CD4-positive, alpha-beta T cell treated with Interleukin-6 for 4 hours (primary cell): ENCODE measurements around the gene ACSS1.
A peak's percentile ranks its signal among the peaks of the same experiment; 100 is the strongest.

Source experiments
- DNase-seq: peaks from one replicate; pipeline ENCODE4 v3.0.0-alpha.2; 2020; ENCODE audit warnings: mixed read lengths

Gene ACSS1

DNA sequence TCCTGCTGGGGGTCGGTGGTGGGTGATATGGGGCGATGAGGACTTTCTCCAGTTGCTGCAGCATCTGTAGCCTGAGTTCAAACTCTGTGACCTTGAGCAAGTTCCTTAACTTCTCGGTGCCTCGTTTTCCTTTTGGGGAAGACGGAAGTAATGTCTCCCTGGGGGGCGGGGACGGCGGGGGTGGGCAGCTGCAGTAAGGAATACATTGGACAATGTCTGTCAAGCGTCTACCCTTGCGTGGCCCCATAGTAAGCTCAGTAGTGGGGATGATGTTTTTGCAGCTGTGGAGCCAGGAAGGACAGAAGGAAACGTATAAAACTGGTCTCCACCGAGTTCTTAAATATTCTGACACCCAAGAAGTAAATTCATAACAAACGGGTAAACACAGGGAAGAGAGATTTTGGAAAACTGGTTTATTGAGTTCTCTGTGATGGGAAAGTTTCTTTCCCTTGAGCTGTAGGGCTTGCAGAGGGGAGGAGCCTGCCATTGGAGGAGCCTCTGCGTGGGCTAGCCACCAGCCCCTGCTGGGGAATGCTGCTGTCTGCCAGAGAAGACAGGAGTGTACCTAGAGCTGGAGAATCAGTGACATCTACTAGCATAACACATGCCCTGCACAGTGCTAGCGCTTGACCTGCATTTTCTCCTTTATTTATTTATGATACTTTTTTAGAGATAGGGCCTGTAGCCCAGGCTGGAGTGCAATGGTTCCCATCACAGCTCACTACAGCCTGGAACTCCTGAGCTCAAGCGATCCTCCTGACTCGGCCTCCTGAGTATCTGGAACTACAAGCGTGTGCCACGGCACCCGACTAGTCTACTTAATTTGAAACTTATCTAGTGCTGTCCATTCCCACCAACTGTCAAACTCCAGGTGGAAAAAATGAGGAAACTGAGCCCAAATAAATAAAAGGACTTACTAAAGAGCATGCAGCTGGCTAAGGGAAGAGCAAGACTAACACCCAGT, 1.2 kb upstream of the ACSS1 start:
- DNase-seq = peak; percentile 39

DNA sequence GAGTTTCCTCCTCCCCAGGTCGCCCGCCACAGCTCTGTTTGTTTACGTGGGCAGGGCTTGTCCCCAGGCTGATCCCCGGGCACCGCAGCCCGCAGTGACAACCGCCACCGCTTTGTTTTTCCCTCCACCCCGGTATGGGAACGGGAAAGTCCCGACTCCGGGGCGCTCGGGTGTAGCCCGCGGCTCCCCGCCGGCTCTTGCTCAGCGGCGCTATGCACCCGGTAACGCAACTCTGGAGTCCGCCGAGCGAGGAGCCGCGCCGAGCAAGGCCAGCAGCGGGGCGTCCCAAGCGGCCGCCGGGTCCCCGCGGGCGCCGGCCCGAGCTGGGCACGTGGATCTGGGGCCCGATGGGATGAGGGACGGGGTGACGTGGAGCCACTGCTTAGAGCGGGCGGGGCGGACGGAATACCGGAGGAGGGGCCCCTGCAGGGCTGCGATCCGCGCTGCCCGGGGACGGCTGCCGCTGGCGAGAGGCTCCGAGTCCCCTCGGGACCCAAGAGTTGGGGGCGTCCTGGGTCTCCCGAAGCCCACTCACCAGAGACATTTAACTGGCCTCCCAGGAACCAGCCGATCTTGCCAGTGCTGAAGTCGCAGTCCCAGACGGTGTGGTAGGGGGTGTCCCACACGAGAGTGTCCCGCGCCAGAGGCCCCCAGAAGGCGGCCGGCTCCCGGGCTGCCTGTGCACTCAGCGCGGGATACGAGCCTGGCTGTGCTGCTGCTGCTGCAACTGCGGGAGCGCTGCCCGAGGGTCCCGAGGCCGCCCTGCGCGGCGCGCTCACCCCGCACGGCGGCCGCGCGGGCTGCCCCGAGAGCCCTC, 497 bp downstream of the ACSS1 start:
- DNase-seq = peak; percentile 73

DNA sequence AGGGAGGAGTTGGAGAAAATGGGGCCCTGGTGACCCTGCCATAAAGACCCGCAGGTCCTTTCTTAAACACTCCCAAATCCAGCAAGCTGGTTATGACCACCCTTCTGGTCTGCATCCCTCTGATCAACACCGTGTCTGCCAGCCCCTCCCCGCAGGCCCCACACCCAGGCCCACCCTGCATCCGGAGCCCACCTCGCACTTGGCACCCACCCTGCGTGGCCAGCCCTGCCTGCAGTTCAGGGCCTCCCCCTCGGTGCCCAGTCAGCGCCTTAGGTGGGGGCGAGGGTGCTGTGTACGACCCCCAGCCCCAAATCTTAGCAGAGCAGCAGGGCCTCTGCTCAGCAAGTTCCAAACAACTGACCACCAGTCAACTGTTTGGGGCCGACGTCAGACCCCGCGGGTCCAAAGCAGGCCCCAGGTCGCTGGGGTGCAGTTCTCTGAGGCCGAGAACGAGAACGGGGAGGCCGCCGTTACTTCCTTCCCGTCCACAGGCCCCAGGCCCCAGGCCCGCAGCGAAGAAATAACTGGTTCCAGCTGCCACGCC, 1.2 kb downstream of the ACSS1 start:
- no peak for DNase-seq

DNA sequence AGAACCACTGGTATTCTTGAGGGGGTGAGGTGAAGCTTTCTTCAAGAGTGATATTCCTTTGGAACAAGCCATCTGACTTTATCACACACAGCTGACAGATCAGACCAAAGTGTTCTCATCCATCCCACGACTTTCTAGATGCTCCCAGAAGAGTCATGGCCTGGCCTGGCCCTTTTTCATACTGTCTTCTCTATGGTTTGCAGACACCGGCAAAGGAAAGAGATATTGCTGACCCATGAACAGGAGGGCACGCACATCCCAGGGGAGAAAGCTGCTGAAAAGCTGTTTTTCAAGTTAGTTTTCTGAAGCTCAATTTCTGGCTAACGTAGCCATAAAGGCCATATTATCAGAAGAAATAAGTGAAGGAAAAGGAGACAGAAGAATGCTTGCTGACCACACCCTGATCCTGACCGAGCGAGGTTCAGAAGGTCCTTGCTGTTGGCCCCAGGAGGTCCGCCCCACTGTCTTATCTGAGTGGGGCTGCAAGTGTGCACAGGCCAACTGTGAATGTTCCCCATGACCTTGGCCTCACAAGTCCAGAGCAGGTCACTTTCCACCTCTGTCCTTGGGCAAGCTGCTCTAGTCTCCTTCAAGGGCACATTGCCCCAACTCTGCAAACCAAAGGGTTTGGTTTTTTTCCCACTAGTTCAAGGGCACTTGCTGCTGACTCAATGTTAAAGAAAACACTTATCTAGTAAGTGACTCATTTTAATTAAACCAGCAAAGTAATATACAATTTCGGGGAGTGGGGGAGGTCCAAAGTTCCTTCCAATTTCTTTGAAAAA, 2.0 kb downstream of the ACSS1 start:
- no peak for DNase-seq

DNA sequence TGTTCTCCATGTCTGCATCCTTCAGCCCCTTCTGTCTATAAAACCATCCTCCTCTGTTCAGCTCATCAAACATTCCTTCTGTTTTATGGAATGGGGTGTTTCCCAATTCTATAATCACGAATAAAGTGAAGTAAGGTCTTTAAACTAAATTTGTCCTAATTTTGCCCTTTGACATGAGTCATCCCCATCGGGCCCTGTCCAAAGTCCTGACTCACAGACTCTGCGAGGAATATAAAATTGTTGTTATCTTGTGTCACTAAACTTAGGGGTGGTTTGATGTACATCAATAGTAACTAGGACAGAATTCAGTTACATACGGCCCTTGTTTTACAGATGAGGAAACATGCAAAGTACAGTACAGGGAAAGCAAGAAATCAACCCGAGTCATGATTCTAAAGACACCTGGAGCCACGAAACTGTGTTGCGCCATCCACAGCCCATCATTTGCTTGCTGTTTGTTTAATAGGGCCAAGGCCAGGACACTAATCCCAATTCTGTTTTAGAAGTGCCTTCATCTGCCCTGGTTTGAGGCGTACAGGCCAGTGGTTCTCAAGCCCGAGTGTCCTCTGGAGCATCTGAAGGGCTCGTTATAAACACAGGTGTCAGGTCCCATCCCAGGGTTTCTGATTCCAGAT, 2.8 kb downstream of the ACSS1 start:
- DNase-seq = no peak

DNA sequence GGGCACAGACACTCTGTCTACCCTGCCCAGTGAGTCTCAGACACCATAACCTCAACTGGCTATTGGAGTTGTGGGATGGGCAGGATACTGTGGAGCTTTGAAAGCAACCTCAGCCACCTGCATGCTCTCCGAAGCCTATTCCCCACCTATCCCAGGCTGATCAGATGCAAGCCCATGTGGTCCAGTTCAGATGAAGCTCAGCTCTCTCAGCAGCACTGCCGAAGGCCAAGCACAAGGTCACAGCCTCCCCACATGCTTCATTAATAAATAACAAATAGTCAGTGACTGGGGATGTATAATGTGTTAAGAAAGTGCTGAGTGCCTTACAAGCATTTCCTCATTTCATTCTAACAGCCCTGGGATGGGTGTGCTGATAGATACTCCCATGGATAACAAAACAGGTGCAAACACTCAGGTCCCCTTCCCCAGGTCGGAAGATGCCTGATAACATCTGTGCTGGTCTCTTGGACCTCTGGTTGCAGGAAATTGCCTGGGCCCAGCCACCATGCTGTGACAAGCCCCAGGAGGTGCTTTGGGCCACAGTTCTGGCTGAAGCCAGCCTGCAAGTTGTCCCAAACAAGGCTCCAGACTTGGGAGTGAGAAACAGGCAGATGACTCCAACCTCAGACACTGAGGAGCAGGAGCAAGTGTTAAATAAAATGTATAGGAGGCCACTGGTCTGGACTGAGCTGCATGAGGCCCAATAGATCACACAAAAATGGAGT, 3.7 kb downstream of the ACSS1 start:
- no peak for DNase-seq

DNA sequence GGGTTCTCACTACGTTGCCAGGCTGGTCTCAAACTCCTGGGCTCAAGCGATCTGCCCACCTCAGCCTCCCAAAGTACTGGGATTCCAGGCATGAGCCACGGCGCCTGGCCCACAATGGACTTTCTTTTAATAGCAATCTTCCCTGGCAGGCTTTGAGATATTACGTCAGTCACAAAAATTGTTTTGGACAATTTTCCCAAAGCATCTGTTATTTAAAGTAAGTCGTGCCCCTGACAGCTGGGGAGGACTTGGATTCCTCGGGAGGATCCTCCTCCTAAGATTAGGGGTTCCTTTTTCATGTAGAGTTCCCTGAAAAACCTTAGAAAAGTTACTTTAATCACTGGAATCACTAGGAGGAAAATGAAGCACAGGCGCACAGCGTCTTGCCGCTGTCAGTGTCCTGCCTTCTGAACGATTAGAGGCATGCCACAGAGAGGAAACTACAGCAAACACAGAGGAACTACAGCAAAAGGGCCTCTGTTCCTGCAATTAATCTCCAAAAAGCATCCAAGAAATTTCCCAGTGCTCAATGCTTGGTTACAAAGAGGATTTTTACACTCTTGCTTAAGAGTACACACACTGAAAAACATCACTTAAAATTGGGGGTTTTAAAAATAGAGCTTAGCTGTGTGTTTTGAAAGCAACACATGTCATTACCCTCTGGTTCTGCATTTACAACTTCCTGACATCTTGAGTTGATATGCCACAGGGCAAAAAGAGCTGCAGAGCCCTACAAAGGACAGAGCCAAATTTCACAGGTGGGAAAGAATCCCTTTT, 4.5 kb downstream of the ACSS1 start:
- DNase-seq = no peak

DNA sequence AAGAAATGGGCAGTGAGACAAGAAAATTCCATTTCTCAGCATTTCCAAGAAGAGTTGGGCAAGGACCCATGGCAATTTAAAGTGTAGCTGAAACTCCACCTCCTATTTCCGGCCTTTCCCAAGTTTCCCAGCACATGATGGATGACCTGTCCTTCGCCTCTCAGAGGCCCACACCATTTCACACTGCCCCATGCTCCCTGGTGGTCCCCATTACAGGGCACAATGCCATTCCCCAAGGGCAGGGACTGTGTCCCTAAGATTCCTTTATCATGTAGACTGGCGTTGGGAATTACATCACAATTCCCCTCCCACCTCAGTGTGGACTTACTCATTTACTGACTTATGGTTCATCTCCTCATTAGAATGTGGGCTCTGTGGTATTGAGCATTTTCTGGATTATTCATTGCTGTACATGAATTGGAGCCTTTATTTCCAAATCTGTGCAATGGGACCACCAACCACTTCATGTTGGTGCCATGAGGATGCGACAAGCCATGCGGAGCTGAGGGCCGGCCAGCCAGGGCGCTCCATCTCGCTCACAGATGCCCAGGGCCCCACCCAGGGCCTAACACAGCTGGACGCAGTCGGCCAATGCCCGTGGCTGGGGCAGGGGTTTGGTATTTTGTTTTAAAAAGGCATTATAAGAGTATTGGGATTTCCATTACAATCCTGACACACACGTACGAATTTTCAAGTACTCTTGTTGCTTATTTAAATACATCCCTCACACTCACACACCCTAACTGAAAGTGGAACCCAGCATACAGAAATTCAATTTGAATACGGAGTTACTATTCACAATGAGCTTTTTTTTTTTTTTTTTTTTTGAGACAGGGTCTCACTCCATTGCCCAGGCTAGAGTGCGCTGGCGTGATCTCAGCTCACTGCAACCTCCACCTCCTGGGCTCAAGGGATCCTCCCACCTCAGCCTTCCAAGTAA, 5.4 kb downstream of the ACSS1 start:
- DNase-seq = no peak

DNA sequence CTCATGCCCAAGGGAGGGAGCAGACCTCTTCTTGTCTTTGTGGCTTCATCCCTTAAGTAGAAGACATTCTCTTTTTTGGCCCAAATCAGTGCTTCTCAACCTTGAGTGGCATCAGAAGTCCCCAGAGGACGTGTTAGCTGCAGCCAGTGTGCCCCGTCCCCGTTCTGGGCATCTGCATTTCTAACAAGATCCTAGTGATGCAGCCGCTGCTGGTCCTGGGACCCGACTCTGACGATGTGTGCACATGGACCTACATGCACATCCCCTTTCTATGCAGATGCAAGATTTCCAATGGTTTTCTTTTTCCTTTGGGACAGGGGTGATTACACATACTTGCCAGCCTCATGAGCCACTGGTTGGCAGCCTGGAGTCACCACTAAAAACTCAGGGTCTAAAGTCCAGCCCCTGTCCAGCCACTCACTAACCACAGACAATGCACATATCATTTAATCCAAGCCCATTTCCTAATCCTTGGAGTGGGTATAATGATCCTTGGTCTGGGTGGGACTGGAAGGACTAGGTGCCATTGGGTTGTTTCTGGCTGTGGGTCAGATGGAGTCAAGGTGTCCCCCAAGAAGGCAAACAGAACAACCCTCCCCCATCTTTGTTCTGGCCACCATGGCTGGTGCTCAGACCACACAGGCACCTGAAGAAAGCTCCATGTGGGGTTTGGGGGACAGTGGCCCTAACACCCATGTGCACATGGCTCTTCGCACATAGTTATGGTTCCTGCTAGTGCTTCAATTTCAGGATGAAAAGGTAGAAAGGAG, 6.4 kb downstream of the ACSS1 start:
- no peak for DNase-seq

DNA sequence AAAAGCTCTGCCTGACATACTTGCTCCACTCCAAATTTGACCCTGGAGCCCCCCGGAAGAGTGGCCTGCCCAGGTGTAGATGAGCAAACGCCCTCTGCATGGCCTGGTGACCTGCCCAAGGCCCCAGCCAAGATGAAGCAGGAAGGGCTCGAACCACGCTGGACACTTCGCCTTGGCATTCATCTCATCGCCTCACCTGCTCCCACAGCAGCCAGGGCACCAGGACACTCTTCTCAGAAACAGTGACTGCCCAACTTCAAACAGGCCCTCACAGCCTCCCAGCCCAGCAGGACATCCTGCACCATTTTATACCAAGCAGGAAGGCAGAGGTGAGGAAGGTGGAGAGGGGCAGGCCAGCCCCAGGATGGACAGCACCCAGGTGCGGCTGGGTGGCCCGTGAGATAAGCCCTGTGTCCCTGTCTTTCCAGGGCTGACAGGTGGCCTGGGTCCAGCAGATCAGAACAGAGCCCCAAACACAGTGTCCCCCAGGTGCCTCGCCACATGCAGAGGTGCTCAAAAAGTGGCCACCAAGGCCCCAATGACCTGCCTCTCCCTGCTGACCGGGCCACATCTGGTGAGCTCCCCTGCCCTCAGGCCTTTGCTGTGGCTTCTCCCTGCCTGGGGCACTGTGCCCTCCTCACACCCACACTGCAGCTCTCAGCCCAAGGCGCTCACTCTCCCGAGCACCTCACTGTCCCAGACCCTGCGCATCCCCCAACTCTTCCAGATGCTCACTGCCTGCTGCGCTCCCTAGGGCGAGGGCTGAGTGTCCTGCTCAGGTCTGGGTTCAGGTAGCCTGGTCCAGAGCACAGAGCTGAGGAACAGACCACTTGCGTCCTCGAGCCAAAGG, 7.2 kb downstream of the ACSS1 start:
- no peak for DNase-seq

DNA sequence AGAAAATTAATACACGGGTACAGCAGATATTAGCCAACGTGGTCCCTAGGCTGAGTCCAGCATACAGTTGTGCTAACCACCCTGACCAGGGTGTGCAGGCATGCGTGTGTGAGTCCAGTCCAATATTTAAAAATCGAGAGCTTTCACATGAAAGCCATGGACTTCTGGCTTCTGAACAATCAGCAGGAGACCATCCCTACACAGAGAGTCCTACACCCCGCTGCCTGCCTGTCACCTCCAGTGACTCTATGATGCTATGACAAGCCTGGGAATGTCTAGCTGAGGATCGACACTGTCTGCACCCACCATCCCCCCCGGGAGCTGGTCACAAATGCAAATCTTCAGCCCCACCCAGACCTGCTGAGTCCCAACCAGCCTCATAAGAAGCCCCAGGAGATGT, 7.9 kb downstream of the ACSS1 start:
- DNase-seq = no peak

DNA sequence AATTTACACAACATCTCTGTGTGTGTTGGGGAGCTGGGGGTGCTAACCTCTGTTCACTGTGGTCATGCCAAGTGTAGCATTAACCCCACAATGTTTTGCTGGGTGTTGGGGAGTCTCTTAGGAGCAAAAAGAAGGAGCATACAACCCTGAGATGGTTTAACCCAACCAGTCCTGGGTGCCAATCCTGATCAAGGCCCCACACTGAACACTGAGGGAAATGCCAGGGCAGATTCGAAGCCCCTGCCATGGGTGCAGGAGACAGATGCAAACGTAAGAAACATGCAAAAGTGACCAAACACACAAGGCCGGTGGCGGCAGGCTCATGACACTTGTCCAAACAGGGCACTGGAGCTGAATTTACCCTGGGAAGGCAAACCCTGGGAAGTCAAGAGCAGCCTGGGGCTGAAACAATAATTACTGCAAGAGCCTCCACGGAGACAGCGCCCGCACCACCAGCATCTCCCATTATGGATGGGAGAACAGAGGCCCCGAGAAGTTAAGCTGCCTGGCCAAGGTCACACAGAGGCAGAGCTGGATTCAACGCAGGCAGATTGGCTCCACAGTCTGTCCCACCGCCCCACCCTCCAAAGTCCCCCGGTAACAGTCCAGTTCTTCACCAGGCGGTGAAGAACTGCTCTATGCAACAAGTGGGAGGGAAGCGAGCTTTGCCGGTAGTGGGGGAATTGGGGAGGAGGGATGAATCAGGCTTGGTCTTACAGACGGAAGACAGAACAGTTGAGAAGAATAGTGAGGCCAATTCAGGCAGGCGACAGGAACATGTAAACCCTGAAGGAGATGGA, 8.5 kb downstream of the ACSS1 start:
- no peak for DNase-seq

DNA sequence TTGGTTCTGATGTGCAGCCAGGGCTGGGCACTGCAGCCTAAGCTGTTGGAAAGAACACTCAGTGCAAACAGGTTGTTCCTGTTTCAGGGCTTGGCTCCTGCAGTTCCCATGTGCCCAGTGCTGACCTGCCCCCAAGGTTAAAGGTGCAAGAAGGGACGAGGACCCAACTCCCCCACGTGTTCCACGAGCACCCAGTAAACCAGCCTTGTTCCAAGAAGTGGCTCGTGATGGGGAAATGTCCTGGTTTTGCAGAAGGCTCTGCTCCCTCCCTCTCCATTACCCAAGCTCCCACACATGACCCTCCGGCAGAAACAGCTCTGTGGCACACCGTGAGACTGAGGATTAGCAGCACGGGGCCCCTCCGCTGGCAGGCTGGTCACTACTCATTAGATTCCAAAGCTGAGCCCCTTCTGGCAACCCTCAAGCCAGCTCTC, 9.4 kb downstream of the ACSS1 start:
- no peak for DNase-seq

DNA sequence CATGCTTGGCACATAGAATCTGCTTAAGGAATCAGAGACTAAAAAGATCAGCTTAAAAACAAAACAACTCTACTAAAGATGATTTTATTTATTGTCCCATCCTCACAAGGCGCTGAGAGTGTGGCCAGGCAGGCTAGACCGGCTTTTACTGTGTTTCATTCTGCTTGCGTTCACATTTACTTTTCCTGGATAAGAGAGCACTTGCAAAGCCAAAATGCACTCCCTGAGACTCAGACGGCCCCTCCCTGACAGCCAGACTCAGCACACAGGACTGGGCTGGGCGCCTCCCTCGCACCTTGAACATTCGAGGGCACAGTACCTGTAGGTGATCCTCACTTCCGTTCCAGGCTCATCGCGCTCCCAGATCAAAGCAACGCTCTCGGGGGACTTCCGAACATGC, 10.2 kb downstream of the ACSS1 start:
- peak; percentile 16 for DNase-seq

DNA sequence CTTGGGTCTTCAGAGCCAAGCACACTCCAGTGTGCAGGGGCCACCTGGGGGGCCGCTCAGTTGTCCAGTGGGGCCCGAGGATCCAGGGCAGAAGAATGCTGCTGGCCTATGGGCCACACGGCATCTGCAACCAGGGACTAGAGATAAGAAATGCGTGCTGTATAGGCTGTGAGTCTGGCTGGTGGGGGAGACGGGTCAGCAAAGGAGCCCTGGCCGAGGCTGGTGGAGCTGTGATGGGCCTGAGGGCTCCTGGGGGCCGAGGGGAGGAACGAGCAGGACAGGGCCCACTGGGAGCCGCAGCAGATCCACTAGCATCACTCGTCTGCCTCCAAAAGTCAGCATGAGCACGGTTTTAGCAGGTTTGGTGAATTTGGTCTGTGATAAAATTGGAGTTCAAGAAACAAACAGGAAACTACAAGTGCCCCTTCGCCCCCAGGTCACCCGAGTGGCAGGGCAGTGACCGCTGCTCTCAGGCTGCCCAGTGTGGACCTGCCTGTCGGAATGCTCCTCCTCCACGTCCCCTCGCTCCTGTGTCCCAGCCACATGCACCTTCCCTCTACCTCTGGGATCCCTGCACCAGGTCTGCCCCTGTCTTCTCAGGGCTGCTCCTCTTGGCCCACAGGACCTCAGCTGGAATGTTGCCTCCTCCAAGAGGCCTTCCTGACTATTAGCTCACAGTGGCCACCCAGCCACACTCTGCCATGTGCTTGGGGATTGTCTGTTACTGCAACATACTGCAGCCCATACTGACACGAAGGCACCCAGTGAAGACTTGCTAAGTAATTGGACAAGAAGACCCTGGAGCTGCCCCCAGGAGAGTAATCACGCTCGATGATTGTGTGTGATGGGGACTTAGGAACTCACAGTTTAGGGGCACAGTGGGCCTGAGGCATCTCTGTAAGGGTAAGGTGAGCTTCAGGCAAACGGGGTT, 10.9 kb downstream of the ACSS1 start:
- DNase-seq = no peak

DNA sequence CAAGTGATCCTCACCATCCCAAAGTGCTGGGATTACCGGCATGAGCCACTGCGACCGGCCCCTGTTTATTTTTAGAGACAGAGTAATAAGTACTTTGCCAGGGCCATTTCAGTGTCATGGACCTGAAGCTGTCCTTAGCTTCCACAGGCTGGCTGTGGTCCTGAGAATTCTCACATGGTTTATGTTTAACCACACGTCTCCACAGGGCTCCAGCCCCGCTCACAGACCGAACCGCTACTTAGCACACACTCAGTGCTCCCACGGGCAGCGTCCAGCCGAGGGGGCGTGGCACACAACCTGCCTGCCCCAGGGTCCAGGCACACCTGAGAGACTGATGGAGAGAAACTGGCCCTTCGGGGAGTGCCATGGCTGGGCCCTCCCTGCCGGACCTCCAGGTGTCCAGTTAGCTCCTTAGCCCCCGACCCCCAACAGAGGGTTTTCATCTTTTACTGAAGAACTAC, 11.7 kb downstream of the ACSS1 start:
- no peak for DNase-seq
